H9 (cell line): ENCODE measurements around the gene FKBP11. TPM values are rescaled to one million over a fixed set of nuclear protein-coding genes. Genes with fewer than 3 reads are reported as not detected.

ENCODE experiments used
- DNase-seq: peaks from one replicate; pipeline ENCODE4 v3.0.0-alpha.2; 2017
- H2AFZ ChIP-seq: one replicate; pipeline ENCODE4 v1.6.1; 2013; ENCODE audit warnings: mild to moderate bottlenecking, low read length, control low read depth, moderate library complexity
- H2AK5ac ChIP-seq: 2 replicates; pipeline ENCODE4 v1.6.1; 2013; ENCODE audit warnings: low read length, control low read depth, mixed read lengths; ENCODE audit not compliant: insufficient read length
- H2BK120ac ChIP-seq: one replicate; pipeline ENCODE4 v1.6.1; 2013; ENCODE audit warnings: low read depth, mild to moderate bottlenecking, low read length, control low read depth, inconsistent platforms; ENCODE audit not compliant: poor library complexity, severe bottlenecking
- H2BK12ac ChIP-seq: 2 replicates; pipeline ENCODE4 v1.6.1; 2013; ENCODE audit warnings: low read length, control low read depth, mixed read lengths, low read depth; ENCODE audit not compliant: insufficient read length
- H2BK15ac ChIP-seq: 2 replicates; pipeline ENCODE4 v1.6.1; 2013; ENCODE audit warnings: low read depth, low read length, control low read depth
- H2BK20ac ChIP-seq: one replicate; pipeline ENCODE4 v1.6.1; 2013; ENCODE audit warnings: low read depth, mild to moderate bottlenecking, low read length, control low read depth, inconsistent platforms; ENCODE audit not compliant: poor library complexity, severe bottlenecking
- H2BK5ac ChIP-seq: 2 replicates; pipeline ENCODE4 v1.6.1; 2013; ENCODE audit warnings: low read length, control low read depth, mixed read lengths; ENCODE audit not compliant: insufficient read length
- H3K14ac ChIP-seq: 2 replicates; pipeline ENCODE4 v1.6.1; 2013; ENCODE audit warnings: low read length, control low read depth; ENCODE audit not compliant: insufficient read depth
- H3K18ac ChIP-seq: 2 replicates; pipeline ENCODE4 v1.6.1; 2013; ENCODE audit warnings: low read depth, mild to moderate bottlenecking, mixed read lengths, low read length, control low read depth; ENCODE audit not compliant: insufficient read length
- H3K23ac ChIP-seq: 2 replicates; pipeline ENCODE4 v1.6.1; 2013; ENCODE audit warnings: low read length, control low read depth, mixed read lengths, low read depth; ENCODE audit not compliant: insufficient read length
- H3K23me2 ChIP-seq: 2 replicates; pipeline ENCODE4 v1.6.1; 2013; ENCODE audit warnings: low read depth, mild to moderate bottlenecking, mixed read lengths, low read length, control low read depth; ENCODE audit not compliant: insufficient read length, poor library complexity, severe bottlenecking
- H3K27ac ChIP-seq: 2 replicates; pipeline ENCODE4 v1.5.1; 2013; ENCODE audit warnings: low read length, control low read depth, mixed read lengths, low read depth; ENCODE audit not compliant: insufficient read length
- H3K27me3 ChIP-seq: 2 replicates; pipeline ENCODE4 v1.6.1; 2013; ENCODE audit warnings: low read length, control low read depth, inconsistent platforms; ENCODE audit not compliant: insufficient read depth
- H3K4ac ChIP-seq: 2 replicates; pipeline ENCODE4 v1.6.1; 2013; ENCODE audit warnings: low read depth, mild to moderate bottlenecking, control low read depth, inconsistent platforms, low read length, moderate library complexity
- H3K4me1 ChIP-seq: 2 replicates; pipeline ENCODE4 v1.6.1; 2013; ENCODE audit warnings: low read length, control low read depth, inconsistent platforms; ENCODE audit not compliant: insufficient read depth
- H3K4me2 ChIP-seq: 2 replicates; pipeline ENCODE4 v1.6.1; 2013; ENCODE audit warnings: low read length, control low read depth, mixed read lengths; ENCODE audit not compliant: insufficient read length, insufficient read depth
- H3K56ac ChIP-seq: 2 replicates; pipeline ENCODE4 v1.6.1; 2013; ENCODE audit warnings: low read depth, mild to moderate bottlenecking, mixed read lengths, low read length, control low read depth; ENCODE audit not compliant: insufficient read length
- H3K79me1 ChIP-seq: 2 replicates; pipeline ENCODE4 v1.6.1; 2013; ENCODE audit warnings: low read depth, mild to moderate bottlenecking, moderate library complexity, low read length, control low read depth, inconsistent platforms; ENCODE audit not compliant: insufficient read depth, poor library complexity, severe bottlenecking
- H3K79me2 ChIP-seq: 2 replicates; pipeline ENCODE4 v1.6.1; 2013; ENCODE audit warnings: low read length, control low read depth, inconsistent platforms; ENCODE audit not compliant: insufficient read depth
- H3K9ac ChIP-seq: 2 replicates; pipeline ENCODE4 v1.6.1; 2013; ENCODE audit warnings: low read length, control low read depth, mixed read lengths; ENCODE audit not compliant: insufficient read length; ENCODE audit errors: extremely low read depth
- H3K9me3 ChIP-seq: one replicate; pipeline ENCODE4 v1.6.1; 2013; ENCODE audit warnings: low read depth, low read length, inconsistent platforms; ENCODE audit not compliant: control insufficient read depth
- H3T11ph ChIP-seq: one replicate; pipeline ENCODE4 v1.6.1; 2013; ENCODE audit warnings: mild to moderate bottlenecking, low read length, control low read depth, inconsistent platforms
- H4K20me1 ChIP-seq: one replicate; pipeline ENCODE4 v1.6.1; 2013; ENCODE audit not compliant: control insufficient read depth, insufficient read length, insufficient read depth
- H4K5ac ChIP-seq: 2 replicates; pipeline ENCODE4 v1.6.1; 2013; ENCODE audit warnings: low read depth, mild to moderate bottlenecking, mixed read lengths, low read length, control low read depth; ENCODE audit not compliant: insufficient read length
- H4K8ac ChIP-seq: replicated peaks from 2 replicates; pipeline ENCODE4 v1.6.1; 2013; ENCODE audit warnings: low read length, control low read depth, mixed read lengths, low read depth; ENCODE audit not compliant: insufficient read length
- H4K91ac ChIP-seq: 2 replicates; pipeline ENCODE4 v1.6.1; 2013; ENCODE audit warnings: low read depth, mild to moderate bottlenecking, moderate library complexity, mixed read lengths, low read length, control low read depth; ENCODE audit not compliant: insufficient read length
- H3K27ac Mint-ChIP-seq, 3 experiments: 2 replicates in 2 of 3; 3 replicates in 1 of 3; pipeline ENCODE4 v1.8.0; 2020 to 2021; ENCODE audit warnings: mixed read lengths in 3 of 3, mild to moderate bottlenecking in 1 of 3, moderate library complexity in 1 of 3
- H3K27me3 Mint-ChIP-seq: 2 replicates; pipeline ENCODE4 v1.8.0; 2021; ENCODE audit warnings: low read depth, mild to moderate bottlenecking, moderate library complexity, mixed read lengths
- H3K36me3 Mint-ChIP-seq, 3 experiments: 2 replicates in 2 of 3; 3 replicates in 1 of 3; pipeline ENCODE4 v1.8.0; 2020 to 2021; ENCODE audit warnings: low read depth in 3 of 3, mixed read lengths in 3 of 3; ENCODE audit not compliant: insufficient read depth in 1 of 3
- H3K4me1 Mint-ChIP-seq, 2 experiments: 2 replicates each; pipeline ENCODE4 v1.8.0; 2020; ENCODE audit warnings: mixed read lengths in 2 of 2
- H3K4me3 Mint-ChIP-seq, 2 experiments: 2 replicates in 1 of 2; 3 replicates in 1 of 2; pipeline ENCODE4 v1.8.0; 2020 to 2021; ENCODE audit warnings: mild to moderate bottlenecking in 2 of 2, mixed read lengths in 2 of 2, moderate library complexity in 1 of 2
- H3K9me3 Mint-ChIP-seq, 2 experiments: 2 replicates in 1 of 2; 3 replicates in 1 of 2; pipeline ENCODE4 v1.8.0; 2020; ENCODE audit warnings: mild to moderate bottlenecking in 2 of 2, mixed read lengths in 2 of 2, moderate library complexity in 1 of 2
- CTCF ChIP-seq: fragments of 200-600 bp; sonication (generic); conservative IDR thresholded peaks from 3 replicates; pipeline ENCODE4 v1.8.0; 2021; ENCODE audit warnings: antibody characterized with exemption, mild to moderate bottlenecking
- WGBS: extraction: QIAGEN DNeasy Blood & Tissue Kit; methylation state at CpG from one replicate; pipeline ENCODE4 v1.1.7; 2013; ENCODE audit warnings: missing lambda C conversion rate, low lambda C conversion rate, mixed read lengths; ENCODE audit not compliant: insufficient read length; ENCODE audit errors: extremely low coverage; 5-methylcytosine and 5-hydroxymethylcytosine counted together
- total RNA-seq: library from RNA; stranded (reverse); gene quantifications from 2 replicates; pipeline ENCODE4 v1.2.1, GENCODE V29; 2021

FKBP11 gene
- total RNA-seq, 1 experiment from 2014 or later, result 40.8 TPM

GRCh38 chr12:48889679-48890078, 35.6 kb downstream of the FKBP11 start:
- H2BK120ac ChIP-seq, result no peak overlapping the region
- DNase-seq, result no peak
- Mint-ChIP-seq H3K4me1 (peaks cover 8 to 13% of the 10 kb centered on the region in 2 experiments), H3K27me3 (peaks cover 26% of the 10 kb centered on the region), H3K27ac (peak overlapping the region in 1 of 3 experiments; percentile 49; a peak in 1 of 7 replicates), H3K36me3 (no peaks in the 10 kb centered on the region), H3K9me3 (no peaks in the 10 kb centered on the region; a peak in 1 of 5 replicates), H3K4me3 (peak overlapping the region in 1 of 2 experiments; percentile 53; a peak in 2 of 5 replicates)
- no peak overlapping the region for H3K4me2 ChIP-seq
- no peak overlapping the region for H3T11ph ChIP-seq
- H2AFZ ChIP-seq, result no peak overlapping the region
- no peaks in the 10 kb centered on the region for H3K27me3 ChIP-seq
- H3K9me3 ChIP-seq, result no peaks in the 10 kb centered on the region
- H4K5ac ChIP-seq, result no peak overlapping the region
- no peaks in the 10 kb centered on the region for H3K79me2 ChIP-seq
- no peak overlapping the region for H3K23ac ChIP-seq
- no peaks in the 10 kb centered on the region for H3K79me1 ChIP-seq
- no peak overlapping the region for H3K18ac ChIP-seq
- no peak overlapping the region for H4K8ac ChIP-seq
- no peak overlapping the region for H2BK15ac ChIP-seq
- H2BK5ac ChIP-seq, result no peak overlapping the region
- no peak overlapping the region for H2BK20ac ChIP-seq
- H2BK12ac ChIP-seq, result no peak overlapping the region
- no peak overlapping the region for H2AK5ac ChIP-seq
- no peak overlapping the region for H3K4ac ChIP-seq
- no peak overlapping the region for H3K27ac ChIP-seq
- no peak for TF ChIP-seq CTCF
- no peaks in the 10 kb centered on the region for H4K20me1 ChIP-seq
- no peak overlapping the region for H3K9ac ChIP-seq
- H3K14ac ChIP-seq, result no peak overlapping the region
- H3K23me2 ChIP-seq, result no peaks in the 10 kb centered on the region
- no peak overlapping the region for H3K56ac ChIP-seq
- no peaks in the 10 kb centered on the region for H3K4me1 ChIP-seq
- H4K91ac ChIP-seq, result no peak overlapping the region
- WGBS, result no CpG with 5 or more reads among the region's 3 CpGs
